Measurements from ENCODE around the gene SRSF5.

SRSF5 gene

GRCh38 chr14:69771136-69771535, 4.2 kb downstream of the SRSF5 start:
- DNase-seq = no peak

GRCh38 chr14:69772082-69773017, 5.4 kb downstream of the SRSF5 start:
- no peak for DNase-seq

- no peak for DNase-seq
Measured at GRCh38 chr14:69773571-69774276, 6.8 kb downstream of the SRSF5 start.

- DNase-seq = no peak
Measured at GRCh38 chr14:69775012-69775411, 8.1 kb downstream of the SRSF5 start.

GRCh38 chr14:69776875-69777453, 10.0 kb downstream of the SRSF5 start:
- no peak for DNase-seq

- DNase-seq = no peak
Measured at GRCh38 chr14:69779088-69779487, 12.1 kb downstream of the SRSF5 start.

- DNase-seq = no peak
Measured at GRCh38 chr14:69780092-69780491, 13.2 kb downstream of the SRSF5 start.

- DNase-seq = no peak
Measured at GRCh38 chr14:69780952-69781351, 14.0 kb downstream of the SRSF5 start.

- DNase-seq = no peak
Measured at GRCh38 chr14:69784942-69785341, 18.0 kb downstream of the SRSF5 start.

- no peak for DNase-seq
Measured at GRCh38 chr14:69786603-69787002, 19.7 kb downstream of the SRSF5 start.

GRCh38 chr14:69789118-69789640, 22.2 kb downstream of the SRSF5 start:
- DNase-seq = no peak

GRCh38 chr14:69792887-69793421, 26.0 kb downstream of the SRSF5 start:
- DNase-seq = no peak

GRCh38 chr14:69794791-69795190, 27.8 kb downstream of the SRSF5 start:
- no peak for DNase-seq

GRCh38 chr14:69795691-69796090, 28.7 kb downstream of the SRSF5 start:
- DNase-seq = no peak

GRCh38 chr14:69796797-69797500, 30.0 kb downstream of the SRSF5 start, which contains the start of gene SLC10A1:
Gene SLC10A1 (minus strand): TSS chr14:69797241. CDS start chr14:69797155, 86 bp downstream.
- no peak for DNase-seq

- no peak for DNase-seq
Measured at GRCh38 chr14:69797573-69798338, 30.8 kb downstream of the SRSF5 start.

- DNase-seq = no peak
Measured at GRCh38 chr14:69798339-69798735, 31.4 kb downstream of the SRSF5 start.

GRCh38 chr14:69803753-69804152, 36.8 kb downstream of the SRSF5 start:
- DNase-seq = no peak

- DNase-seq = no peak
Measured at GRCh38 chr14:69804902-69805301, 38.0 kb downstream of the SRSF5 start.

- DNase-seq = no peak
Measured at GRCh38 chr14:69807192-69807591, 40.2 kb downstream of the SRSF5 start.
